ENCODE results near the gene ANKZF1. TPM values are rescaled to one million over a fixed set of nuclear protein-coding genes. Genes with fewer than 3 reads are reported as not detected.

Gene ANKZF1
- total RNA-seq, 4 donors from 2014 or later: 13.0 to 23.0 (median 19.1) TPM

DNA sequence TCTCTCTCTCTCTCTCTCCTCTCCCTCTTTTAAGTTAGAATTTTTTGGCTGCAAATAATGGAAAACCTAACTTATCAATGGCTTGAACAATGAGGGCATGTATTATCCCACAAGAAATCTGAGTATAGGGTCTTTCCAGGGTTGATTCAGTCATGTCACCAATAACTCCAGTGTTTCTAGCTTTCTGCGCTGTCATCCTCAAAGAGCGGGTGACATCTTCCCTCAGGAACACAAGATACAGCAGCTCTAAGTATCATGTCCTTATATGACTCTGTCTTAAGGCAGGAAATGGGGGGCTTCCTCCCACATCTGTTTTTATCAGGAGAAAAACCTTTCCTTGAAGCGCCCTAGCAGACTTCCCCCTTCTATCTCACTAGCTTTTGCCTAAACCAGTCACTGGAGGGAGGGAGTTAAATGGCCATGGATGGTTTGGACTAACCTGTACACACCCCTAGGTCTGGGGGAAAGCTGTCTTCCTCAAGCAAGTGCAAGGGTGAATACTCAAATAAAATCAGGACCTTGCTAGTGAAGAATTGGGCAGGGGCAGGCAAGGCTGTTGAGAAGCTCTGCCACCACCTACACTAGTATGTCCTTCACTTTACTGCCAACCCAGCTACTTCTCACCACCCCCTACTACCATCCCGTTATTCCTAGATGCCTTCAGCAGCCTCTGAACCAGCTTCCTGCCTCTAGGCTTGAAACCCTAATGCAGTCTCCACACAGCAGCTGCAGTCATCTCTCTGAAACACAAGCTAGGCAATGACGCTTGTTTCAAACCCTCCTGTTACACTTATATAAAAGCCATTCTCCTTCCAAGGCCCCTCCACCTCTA is 31.6 kb downstream of the ANKZF1 start:
- Histone ChIP-seq H3K4me1 (no peaks in the 10 kb centered on the region), H3K27me3 (no peaks in the 10 kb centered on the region), H3K9me3 (no peaks in the 10 kb centered on the region), H3K27ac (no peak overlapping the region), H3K4me3 (no peak overlapping the region), H3K36me3 (no peaks in the 10 kb centered on the region)
- intact Hi-C loops (cut with DNase I; ENCODE audit: low total_unique reads): no loop called here
- no peak for DNase-seq
- no peak for ATAC-seq
- TF ChIP-seq POLR2A (IDR thresholded peaks at IDR 0.05): no peak
- TF ChIP-seq, protein P1, sequence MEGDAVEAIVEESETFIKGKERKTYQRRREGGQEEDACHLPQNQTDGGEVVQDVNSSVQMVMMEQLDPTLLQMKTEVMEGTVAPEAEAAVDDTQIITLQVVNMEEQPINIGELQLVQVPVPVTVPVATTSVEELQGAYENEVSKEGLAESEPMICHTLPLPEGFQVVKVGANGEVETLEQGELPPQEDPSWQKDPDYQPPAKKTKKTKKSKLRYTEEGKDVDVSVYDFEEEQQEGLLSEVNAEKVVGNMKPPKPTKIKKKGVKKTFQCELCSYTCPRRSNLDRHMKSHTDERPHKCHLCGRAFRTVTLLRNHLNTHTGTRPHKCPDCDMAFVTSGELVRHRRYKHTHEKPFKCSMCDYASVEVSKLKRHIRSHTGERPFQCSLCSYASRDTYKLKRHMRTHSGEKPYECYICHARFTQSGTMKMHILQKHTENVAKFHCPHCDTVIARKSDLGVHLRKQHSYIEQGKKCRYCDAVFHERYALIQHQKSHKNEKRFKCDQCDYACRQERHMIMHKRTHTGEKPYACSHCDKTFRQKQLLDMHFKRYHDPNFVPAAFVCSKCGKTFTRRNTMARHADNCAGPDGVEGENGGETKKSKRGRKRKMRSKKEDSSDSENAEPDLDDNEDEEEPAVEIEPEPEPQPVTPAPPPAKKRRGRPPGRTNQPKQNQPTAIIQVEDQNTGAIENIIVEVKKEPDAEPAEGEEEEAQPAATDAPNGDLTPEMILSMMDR (IDR thresholded peaks at IDR 0.05 in 4 of 5, conservative IDR thresholded peaks at IDR 0.05 in 1 of 5): no peak
- in situ Hi-C loops (cut with MboI; ENCODE audit: low sequenced_read_pairs in 4 of 4): no loop called here

DNA sequence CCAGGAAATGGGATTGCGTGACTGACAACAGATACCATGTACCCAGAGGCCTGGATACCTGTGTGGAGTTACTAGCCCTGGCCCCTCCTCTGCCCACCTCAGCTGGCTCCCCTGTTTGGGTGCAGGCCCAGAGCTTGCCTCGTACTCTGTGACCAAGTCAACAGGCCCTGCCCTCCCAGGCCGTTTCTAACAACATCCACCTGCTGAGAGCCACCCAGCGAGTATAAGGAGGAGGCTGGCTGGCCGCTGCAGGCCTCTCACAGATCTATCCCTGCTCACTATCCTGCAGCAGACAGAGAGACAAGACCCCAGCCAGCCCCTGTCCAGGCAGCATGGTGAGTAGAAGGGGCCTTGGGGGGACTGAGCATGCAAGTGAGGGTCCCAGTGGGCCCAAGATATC is 36.6 kb downstream of the ANKZF1 start:
- no peaks in the 10 kb centered on the region for H3K4me1 ChIP-seq
- no peak overlapping the region for H3K4me3 ChIP-seq
- ATAC-seq: no peak
- in situ Hi-C loops (cut with MboI; ENCODE audit: low sequenced_read_pairs in 4 of 4) (no loop called here), intact Hi-C loops (cut with DNase I; ENCODE audit: low total_unique reads) (no loop called here)
- DNase-seq: no peak
- H3K9me3 ChIP-seq: no peaks in the 10 kb centered on the region
- H3K27me3 ChIP-seq: no peaks in the 10 kb centered on the region
- H3K36me3 ChIP-seq: no peaks in the 10 kb centered on the region
- no peak overlapping the region for H3K27ac ChIP-seq
- TF ChIP-seq POLR2A (IDR thresholded peaks at IDR 0.05): no peak
- TF ChIP-seq, protein P1 (IDR thresholded peaks at IDR 0.05 in 4 of 5, conservative IDR thresholded peaks at IDR 0.05 in 1 of 5): no peak

DNA sequence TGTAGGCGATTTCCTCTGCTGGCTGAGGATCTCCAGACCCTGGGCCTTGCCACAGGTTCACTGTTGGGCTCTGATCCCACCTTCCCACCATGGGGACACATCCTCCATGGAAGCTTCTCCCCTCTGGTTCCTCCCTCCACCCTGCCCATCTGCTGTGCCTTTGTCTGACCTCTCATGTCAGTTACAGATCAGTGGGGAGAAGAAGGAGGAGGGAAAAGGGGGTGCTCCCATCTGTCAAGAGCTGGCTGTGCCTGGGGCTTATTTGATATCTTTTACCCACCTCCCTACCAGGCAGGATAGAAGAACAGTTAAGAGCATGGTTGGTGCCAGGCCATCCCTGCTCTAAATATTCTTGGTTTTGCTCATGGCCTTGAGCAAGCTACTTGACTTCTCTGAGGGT is 37.3 kb downstream of the ANKZF1 start:
- no peaks in the 10 kb centered on the region for H3K9me3 ChIP-seq
- H3K4me1 ChIP-seq: no peaks in the 10 kb centered on the region
- ATAC-seq (no peak), DNase-seq (no peak)
- H3K4me3 ChIP-seq: no peak overlapping the region
- H3K36me3 ChIP-seq: no peaks in the 10 kb centered on the region
- in situ Hi-C loops (cut with MboI; ENCODE audit: low sequenced_read_pairs in 4 of 4) (no loop called here), intact Hi-C loops (cut with DNase I; ENCODE audit: low total_unique reads) (no loop called here)
- TF ChIP-seq, protein P1 (IDR thresholded peaks at IDR 0.05 in 4 of 5, conservative IDR thresholded peaks at IDR 0.05 in 1 of 5): no peak
- no peak for TF ChIP-seq POLR2A (IDR thresholded peaks at IDR 0.05)
- no peak overlapping the region for H3K27ac ChIP-seq
- H3K27me3 ChIP-seq: no peaks in the 10 kb centered on the region

DNA sequence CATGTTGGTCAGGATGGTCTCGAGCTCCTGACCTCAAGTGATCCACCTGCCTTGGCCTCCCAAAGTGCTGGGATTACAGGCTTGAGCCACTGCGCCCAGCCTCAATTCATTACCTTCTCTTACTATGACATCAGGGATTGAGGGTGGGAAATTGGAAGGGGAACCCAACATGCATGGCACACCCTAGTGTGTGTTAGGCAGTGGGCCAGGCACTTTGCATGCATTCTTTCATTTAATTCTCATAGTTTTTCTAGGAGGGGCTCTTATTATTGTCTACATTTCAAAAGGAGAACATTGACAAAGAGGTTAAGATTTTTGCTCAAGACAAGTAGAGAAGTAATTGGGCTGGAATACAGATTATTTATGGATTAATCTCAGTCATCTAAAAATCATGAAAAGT is 38.7 kb downstream of the ANKZF1 start:
- TF ChIP-seq, protein P1 (IDR thresholded peaks at IDR 0.05 in 4 of 5, conservative IDR thresholded peaks at IDR 0.05 in 1 of 5): no peak
- Histone ChIP-seq H3K36me3 (no peaks in the 10 kb centered on the region), H3K27me3 (no peaks in the 10 kb centered on the region), H3K4me1 (no peaks in the 10 kb centered on the region), H3K27ac (no peak overlapping the region), H3K9me3 (no peaks in the 10 kb centered on the region), H3K4me3 (no peak overlapping the region)
- ATAC-seq: no peak
- DNase-seq: no peak
- intact Hi-C loops (cut with DNase I; ENCODE audit: low total_unique reads) (no loop called here), in situ Hi-C loops (cut with MboI; ENCODE audit: low sequenced_read_pairs in 4 of 4) (no loop called here)
